HG03196 (cell line): ENCODE measurements around the gene CCSER1.
"Not testable (repeated sequence)": the region's sequence is repeated elsewhere in the genome, so short reads cannot be mapped to it uniquely, and the experiment has no call there.

ENCODE experiments used
- ATAC-seq: cut with Tn5 transposase; IDR thresholded peaks from one replicate; pipeline ENCODE4 v1.9.1; 2021; ENCODE audit not compliant: unreplicated experiment

The CCSER1 gene

DNA sequence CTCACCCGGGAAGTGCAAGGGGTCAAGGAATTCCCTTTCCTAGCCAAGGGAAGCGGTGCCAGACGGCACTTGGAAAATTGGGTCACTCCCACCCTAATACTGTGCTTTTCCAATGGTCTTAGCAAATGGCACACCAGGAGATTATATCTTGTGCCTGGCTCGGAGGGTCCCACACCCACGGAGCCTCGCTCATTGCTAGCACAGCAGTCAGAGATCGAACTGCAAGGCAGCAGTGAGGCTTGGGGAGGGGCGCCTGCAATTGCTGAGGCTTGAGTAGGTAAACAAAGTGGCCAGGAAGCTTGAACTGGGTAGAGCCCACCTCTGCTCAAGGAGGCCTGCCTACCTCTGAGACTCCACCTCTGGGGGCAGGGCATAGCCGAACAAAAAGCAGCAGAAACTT, 1335.4 kb downstream of the CCSER1 start:
- not testable (repeated sequence) for ATAC-seq

DNA sequence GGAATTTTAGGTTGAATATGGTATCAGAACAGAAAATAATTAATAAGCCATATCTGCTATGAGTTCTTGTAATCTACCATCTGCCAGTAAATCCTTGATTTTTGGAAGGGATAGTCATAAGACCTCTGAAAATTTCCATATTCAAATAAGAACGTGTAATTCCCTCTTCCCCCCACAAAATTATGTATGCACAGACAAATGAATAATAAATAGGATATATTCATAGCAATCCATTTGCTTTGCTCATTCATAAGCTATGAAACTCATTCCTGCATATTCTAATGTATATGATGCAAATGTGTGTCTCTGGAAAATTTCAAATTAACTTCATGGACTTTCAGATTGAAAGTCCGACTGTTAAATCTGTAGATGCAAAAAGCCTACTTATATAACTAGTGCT, 1343.5 kb downstream of the CCSER1 start:
- no peak for ATAC-seq

DNA sequence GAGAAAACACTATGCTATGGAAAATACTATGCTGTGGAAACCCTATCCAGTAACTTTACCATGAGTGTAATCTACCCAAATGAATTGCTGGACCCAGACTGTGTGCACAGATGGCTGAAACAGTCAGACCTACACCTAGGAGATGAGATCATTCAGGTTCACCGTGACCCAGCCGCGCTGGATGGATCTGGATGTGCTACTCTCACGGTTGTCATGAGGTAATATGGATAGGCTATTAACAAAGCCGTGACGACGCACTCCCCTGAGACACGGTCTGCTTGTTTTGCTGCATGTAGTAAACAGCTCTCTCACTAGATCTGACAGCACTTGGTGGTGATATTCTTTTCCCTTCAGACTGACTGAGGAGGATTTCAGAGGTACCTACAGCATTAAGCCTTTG, 1344.1 kb downstream of the CCSER1 start:
- no peak for ATAC-seq

DNA sequence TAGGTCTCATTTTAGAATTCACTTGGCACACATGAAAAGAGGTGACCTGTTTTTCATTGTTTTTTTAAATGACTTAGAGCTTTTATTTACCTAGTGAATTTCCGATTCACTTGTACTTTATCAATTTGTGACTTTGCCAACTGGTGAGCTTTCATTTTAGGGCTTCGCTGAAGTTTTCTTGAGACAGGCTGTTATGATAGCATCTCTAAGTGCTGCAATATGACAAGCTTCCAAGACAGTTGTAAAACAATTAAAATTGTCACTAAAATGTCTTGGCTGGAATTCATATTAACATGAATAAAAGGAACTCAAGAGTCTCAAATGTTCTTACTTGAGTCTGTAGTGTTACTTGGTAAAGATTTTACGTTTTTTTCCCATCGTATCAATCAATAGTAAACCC, 1344.9 kb downstream of the CCSER1 start:
- no peak for ATAC-seq

DNA sequence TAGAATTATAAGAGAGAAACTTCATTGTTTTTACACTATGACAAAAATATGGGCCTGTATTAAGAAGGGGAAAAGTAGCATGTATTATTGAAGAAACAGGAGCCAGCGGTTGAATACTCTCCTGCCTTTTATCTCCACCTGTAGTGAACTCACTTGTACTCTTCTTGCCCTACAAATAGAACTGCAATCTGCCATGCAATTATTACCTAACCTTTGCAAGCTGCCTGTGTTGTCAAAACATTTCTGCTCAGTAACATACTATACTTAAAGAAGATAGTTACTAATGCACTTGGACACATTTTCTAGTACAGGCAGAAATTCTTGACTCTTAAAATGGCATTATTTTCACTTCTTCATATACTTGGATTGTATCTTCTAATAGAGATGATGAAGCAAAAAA, 1358.2 kb downstream of the CCSER1 start:
- ATAC-seq: no peak

DNA sequence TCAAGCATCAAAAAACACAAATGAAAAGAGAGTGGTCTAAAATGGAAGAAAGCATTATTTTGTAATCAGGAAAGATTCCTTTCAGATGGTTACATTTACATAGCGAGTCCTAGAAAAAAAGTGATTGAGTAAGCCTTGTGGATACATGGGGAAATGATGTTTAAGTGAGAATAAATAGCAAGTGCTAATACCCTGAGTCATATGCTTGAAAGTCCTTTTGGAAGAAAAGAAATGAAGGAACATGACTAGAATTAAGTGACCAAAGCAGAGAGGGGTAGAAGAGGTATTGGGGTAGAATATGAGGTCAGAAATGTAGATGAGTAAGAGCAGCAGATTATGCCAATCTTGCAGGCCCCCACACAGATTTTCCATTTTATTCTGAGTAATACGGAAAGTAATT, 1361.8 kb downstream of the CCSER1 start:
- ATAC-seq: no peak

DNA sequence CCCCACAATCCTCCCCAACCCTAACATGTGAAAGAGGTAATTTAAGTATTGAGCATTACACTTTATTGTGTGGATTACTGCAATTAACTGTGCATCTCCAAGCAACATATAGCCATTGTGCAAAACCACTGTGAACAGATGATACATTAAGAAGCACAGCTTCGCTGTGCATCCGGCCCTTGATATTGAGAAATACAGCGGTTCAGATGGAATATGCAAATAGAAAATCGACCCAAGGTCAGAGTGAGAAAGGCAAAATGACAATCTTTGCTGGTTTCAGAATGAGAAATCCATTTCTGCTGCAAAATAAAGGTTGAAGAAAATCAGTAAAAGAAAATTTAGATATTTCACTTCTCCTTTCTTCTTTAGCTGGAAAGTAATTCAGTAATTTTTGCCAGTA, 1370.7 kb downstream of the CCSER1 start:
- no peak for ATAC-seq

DNA sequence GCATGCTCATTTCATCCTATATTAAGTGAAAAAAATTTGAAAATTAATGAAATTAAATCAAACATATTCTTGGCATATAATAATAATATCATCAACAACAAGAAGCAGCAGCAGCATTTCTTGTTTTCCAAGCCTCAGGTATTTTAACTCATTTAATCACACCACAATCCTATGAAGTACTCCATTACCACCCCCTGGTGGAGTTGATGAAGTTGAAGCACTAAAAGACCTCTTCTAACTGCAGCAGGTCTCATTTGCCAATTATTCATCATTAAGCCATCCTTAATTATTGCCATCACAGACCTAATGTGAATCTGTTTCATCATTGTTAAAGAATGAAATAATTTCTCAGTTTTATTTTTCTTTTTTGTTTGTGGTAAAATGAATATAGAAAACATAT, 1375.2 kb downstream of the CCSER1 start:
- no peak for ATAC-seq

DNA sequence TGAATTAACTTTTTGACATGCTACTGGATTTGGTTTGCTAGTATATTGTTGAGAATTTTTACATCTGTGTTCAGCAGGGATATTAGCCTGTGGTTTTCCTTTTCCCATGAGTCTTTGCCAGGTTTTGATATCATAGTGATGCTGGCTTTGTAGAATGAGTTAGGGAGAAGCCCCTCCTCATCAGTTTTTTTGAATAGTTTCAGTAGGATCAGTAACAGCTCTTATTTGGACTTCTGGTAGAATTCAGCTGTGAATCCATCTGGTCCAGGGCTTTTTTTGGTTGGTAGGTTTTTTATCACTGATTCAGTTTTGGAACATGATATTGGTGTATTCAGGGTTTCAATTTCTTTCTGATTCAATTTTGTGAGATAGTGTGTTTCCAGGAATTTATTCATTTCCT, 1386.1 kb downstream of the CCSER1 start:
- no peak for ATAC-seq

DNA sequence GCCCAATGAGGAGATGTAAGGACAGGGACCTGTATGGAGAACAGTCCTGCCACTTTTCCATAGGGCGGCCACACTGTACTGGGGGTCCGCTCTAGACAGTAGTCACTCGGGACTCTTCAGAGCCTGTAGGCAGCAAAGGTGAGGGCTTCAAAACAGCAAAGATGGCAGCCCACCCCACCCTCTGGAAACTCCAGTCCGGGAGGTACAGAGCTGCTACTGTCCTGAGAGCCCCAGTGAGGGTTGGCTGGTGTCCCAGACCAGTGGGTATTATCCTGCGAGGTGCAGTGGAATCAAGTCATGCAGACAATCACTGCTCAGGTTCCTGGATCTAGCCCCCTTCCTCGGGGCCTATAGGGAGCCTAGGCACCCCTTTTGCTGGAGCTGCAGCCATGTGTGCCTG, 1392.0 kb downstream of the CCSER1 start:
- no peak for ATAC-seq

DNA sequence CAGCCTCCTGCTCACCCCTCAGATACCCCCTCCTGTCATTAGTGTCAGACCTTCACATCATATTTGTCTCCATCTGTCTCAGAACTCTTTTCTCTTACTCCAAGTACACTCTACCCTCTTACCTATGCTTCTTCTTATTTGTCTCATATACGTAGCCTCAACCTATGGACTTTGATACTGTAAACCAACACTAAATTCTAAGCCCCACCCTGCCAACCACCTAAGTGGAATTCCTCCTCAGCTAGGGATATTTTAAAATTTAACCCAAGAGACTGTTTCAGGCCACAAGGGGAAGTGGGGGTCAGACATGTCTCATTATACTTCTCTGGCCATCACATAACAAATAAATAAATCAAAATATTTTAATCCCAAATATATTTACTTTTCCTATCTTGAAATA, 1398.4 kb downstream of the CCSER1 start:
- ATAC-seq: no peak

DNA sequence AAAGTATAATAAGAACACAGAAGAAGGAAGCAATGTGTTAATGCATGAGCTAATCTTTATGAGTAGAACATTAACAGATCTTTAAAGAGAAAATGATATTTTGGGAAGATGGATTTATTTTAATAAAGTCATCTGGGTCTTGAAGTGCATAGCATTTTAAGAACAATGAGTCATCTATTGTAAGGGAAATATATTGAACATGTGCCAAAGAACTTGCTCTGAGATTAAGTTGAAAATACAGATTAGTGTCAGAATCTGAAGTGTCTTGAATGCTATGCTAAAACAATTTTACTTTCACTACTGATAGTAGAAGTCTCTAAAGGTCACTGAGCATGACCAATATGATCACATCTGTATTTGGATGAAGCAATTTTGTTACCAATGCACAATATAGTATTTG, 1399.9 kb downstream of the CCSER1 start:
- no peak for ATAC-seq

DNA sequence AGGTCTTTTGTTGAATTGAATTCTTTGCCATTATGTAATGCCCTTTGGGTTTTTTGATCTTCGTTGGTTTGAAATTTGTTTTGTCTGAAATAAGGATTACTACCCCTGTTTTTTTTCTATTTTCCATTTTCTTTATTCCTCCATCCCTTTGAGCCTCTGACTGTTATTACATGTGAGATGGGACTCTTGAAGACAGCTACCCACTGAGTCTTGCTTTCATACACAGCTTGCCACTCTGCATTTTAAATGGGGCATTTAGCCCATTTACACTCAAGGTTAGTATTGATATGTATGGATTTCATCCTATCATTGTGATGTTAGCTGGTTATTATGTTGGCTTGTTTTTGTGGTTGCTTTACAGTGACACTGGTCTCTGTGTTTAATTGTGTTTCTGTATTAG, 1440.4 kb downstream of the CCSER1 start:
- ATAC-seq: no peak

DNA sequence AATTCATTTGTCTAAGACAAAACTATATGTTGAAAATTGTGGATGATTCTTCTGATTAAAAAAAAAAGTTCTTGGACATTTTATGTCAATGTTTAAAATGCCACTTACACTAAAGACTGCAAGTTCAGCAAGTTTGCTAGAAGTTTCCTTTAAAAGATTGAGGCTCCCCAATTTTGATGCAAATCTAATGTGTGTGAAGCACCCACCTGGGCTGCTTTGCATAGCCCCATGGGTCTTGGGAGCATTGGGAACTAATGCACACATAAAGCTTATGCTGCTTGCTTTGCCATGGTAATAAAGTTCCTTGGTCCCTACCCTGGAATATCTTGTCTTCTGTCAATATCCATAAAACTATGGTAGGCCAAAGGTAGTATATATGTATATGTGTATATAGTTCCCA, 1450.7 kb downstream of the CCSER1 start:
- no peak for ATAC-seq

DNA sequence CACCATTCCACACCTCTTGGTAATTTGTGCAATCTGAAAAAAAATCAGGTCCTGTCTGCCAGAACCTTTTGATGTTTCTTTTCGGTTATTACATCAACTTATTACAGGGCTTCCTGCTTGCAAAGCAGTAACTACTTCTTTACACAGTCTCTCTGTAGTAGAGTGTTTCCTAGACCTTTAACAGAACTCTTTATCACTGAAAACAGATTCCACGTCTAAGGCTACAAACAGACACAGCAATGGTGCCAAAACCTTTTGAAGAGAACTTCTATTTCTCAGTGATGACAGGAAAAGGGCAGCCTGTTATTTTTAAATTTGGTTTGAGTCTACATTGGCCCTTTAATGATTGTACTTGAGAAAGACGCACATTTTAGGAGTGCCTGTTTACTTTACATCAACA, 1463.1 kb downstream of the CCSER1 start:
- ATAC-seq: no peak

DNA sequence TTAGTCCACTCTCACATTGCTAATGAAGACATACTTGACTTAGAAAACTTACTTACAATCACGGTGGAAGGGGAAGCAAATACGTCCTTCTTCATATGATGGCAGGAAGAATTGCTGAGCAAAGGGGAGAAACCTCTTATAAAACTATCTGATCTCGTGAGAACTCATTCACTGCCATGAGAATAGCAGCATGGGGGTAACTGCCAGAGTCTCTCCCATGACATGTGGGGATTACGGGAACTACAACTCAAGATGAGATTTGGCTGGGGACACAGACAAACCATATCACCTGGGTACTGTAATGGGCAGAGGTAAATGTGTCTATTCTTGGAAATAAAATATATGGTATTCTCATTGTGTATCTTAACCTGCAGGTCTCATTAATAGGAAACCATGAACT, 1464.9 kb downstream of the CCSER1 start:
- ATAC-seq: no peak

DNA sequence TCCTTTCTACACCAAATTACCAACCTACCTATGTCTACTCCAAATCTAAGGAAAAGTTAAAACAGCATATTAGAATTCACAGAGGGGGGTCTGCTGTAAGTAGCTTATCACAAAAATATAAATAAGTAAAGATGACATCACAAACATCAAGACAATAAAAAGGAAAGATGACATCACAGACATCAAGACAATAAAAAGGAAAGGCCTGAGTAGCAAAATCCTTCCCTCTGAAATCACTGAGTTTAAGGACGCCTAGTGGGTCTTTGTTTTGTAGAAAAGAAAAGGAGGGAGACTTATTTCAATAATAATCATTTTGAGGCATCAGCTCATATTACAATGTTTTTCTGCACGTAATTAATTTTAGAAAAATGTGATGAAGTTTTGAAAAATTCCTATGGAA, 1469.5 kb downstream of the CCSER1 start:
- no peak for ATAC-seq

DNA sequence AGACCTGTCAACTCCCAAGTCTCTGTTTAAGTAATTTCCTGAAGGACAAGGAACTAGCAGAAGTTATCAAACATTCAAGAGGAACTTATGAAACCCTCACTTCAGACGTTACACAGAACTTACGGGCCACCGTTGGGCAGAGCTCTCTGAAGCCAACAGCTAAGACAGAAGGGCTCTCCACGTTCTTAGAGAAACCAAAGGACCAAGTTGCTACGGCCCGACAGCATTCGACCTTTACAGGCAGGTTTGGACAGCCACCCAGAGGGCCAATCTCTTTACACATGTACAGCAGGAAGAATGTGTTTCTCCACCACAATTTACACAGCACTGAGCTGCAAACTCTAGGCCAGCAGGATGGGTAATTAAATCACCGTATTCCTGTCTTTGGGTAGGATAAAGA, 1471.5 kb downstream of the CCSER1 start:
- no peak for ATAC-seq

DNA sequence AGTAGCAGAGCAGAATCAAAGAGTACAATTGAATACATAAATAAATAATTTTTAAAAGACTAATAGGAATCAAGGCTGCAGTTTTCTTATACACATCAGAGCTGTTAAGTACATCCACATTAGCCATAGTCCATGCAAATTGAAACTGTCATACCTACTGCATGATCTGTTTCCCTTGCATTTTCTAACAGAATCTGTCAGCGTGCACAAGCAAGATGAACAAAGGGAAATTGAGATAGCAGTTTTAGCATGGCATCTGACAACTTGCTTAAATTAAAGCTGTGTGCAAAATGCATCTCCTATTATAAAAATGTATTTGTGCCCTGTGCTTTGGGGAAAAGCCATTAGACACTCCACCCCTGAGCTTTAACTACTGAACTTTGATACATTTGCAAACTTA, 1473.1 kb downstream of the CCSER1 start:
- ATAC-seq: no peak

DNA sequence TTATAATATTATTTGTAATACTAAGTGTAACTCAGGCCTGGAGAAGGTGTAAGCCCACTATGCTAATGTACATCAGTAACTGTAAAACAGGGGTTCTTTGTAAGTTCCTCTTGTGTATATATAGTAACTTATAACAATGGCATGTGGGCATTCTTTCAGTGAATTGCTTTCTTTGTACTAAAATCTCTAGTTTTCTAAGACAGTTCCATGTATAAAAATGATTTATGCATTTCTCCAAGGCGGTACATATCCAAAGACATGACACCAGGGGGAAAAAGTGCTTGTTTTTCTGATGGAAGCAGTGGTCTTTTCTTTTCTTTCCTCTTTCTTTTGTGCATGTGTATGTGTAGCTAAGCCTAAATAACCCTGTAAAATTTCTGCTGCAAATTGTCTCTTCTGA, 1474.2 kb downstream of the CCSER1 start:
- no peak for ATAC-seq

DNA sequence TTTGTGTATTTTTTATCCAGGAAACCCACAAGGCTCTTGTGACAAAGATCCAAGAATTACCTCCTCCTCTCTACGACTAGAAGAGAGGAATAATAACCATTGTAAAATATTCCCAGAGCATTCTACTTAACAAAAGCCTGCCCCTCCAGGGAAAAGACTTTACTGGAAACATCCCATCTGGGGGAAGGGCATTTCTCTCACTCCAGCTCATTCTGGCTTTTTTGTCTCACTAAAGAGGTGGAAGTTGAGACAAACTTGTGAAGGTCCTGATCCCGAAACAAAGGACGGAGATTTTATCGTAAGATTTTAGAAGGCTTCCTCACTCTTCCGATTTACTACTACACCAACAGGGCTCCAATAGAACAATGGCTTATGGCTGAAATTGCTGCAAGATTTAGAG, 1484.6 kb downstream of the CCSER1 start:
- no peak for ATAC-seq

DNA sequence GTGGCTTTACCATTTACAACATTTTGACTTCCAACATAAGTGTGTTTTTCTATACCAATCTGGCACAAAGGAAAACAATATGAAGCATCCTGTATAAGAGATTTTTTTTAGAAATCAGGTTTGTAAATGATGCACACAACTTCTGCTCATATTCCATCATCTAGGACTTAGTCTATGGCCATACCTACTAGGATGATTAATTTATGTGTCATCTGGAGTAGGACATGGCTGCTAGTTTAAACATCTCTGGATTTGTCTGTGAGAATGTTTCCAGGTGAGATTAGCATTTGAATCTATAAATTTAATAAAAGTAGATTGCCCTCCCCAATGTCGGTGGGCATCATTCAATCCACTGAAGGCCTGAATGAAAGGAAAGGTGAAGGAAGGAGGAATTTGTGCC, 1493.8 kb downstream of the CCSER1 start:
- no peak for ATAC-seq

DNA sequence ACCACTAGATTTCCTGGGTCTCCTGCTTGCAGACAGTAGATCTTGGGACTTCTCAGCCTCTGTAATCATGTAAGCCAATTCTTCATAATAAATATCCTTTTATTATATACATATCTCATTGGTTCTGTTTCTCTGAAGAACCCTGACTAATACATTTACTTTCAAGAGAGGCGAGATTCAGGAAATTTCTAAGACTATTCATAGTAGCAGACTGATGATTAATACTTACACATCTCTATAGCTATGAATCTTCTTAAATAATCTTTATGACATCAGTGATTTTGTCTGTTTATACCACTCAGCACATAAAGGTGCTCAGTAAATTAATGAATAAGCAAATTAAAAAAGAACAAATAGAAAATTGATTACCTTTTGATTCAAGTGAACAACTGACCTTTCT, 1494.3 kb downstream of the CCSER1 start:
- no peak for ATAC-seq

DNA sequence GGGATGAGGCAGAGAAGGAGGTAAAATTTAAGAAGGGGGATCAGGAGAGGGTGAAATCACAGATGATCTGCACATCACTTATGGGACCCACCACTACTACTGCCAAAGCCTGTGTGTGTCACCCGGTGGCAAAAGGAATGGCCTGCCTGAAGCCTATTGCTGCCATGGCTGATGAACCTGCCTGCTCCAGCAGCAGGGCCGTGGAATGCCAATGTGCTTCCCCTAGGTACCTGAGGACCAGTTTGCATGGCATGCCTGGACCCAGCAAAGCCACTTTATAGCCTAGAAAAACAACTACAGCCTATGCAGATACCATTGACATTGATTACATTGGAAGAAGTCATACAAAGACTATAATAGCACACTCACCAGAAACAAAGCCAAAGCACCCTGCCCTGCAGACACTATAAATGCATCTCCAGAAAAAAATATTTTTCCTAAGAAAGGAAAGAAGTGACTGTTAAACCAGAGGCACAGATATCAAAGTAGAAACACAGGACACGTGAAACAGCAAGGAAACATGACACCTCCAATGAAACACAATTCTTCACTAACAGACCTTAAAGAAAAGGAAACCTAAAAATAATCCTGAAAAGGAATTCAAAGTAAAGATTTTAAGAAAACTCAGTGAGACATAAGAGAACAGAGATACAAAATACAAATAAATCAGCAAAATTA, 1495.9 kb downstream of the CCSER1 start:
- ATAC-seq: no peak
